ENCODE results near the gene HYPK.
"Not testable (repeated sequence)": the region's sequence is repeated elsewhere in the genome, so short reads cannot be mapped to it uniquely, and the experiment has no call there.

The HYPK gene

GRCh38 chr15:43795197-43795596 is 5.2 kb upstream of the HYPK start:
- in situ Hi-C loops (cut with MboI; ENCODE audit: low sequenced_read_pairs), result no loop called here

GRCh38 chr15:43795997-43796396 is 4.4 kb upstream of the HYPK start:
- in situ Hi-C loops (cut with MboI; ENCODE audit: low sequenced_read_pairs), result no loop called here

GRCh38 chr15:43796566-43796965 is 3.8 kb upstream of the HYPK start:
- in situ Hi-C loops (cut with MboI; ENCODE audit: low sequenced_read_pairs), result no loop called here

- in situ Hi-C loops (cut with MboI; ENCODE audit: low sequenced_read_pairs), result no loop called here
Observed at GRCh38 chr15:43799209-43799944, 1.0 kb upstream of the HYPK start.

DNA sequence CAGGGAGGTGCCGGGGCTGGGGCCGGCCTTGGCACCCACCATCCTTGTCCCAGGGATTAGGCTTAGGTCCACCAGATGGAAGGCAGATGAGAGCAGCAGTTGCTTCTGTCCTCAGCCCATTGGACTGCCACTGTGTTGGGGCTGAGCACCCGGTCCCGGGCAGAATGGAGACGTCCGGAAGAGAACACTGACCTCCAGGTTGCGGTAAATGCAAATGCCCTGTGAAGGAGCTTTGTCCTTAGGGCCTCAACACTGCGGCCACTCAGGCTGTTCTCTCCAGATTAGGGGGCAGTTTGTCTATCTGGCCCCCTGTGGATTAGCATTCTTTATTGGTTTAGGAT is 484 bp upstream of the HYPK start, which contains the start of gene SERINC4:
SERINC4 (minus strand) TSS at position 276 of the 341 bp plus-strand sequence; CDS start at position 42, 234 bp downstream.
- in situ Hi-C loops (cut with MboI; ENCODE audit: low sequenced_read_pairs), result no loop called here

- in situ Hi-C loops (cut with MboI; ENCODE audit: low sequenced_read_pairs), result not testable (repeated sequence)
Observed at GRCh38 chr15:43802676-43803075, 2.3 kb downstream of the HYPK start.

- in situ Hi-C loops (cut with MboI; ENCODE audit: low sequenced_read_pairs), result no loop called here
Observed at GRCh38 chr15:43808435-43808950, 8.1 kb downstream of the HYPK start.

GRCh38 chr15:43808960-43809678 is 8.7 kb downstream of the HYPK start:
- in situ Hi-C loops (cut with MboI; ENCODE audit: low sequenced_read_pairs), result no loop called here

DNA sequence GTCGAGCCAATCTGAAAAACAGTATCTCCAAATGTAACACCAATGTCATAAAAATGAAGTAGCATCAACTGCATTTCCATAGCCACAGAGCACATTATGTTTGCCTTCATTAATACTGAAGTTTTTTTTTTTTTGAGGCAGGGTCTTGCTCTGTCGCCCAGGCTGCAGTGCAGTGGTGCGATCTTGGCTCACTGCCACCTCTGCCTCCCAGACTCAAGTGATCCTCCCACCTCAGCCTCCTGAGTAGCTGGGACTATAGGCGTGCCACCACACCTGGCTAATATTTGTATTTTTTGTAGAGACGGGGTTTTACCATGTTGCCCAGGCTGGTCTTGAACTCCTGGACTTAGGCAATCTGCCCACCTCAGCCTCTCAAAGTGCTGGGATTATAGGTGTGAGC is 14.7 kb downstream of the HYPK start:
- in situ Hi-C loops (cut with MboI; ENCODE audit: low sequenced_read_pairs), result not testable (repeated sequence)

GRCh38 chr15:43821505-43821904 is 21.1 kb downstream of the HYPK start:
- in situ Hi-C loops (cut with MboI; ENCODE audit: low sequenced_read_pairs), result no loop called here

- in situ Hi-C loops (cut with MboI; ENCODE audit: low sequenced_read_pairs), result no loop called here
Observed at GRCh38 chr15:43824302-43825246, 24.2 kb downstream of the HYPK start, which contains the start of gene MFAP1. Gene MFAP1, minus strand, starts transcription at chr15:43824690. Its CDS starts 121 bp downstream, at chr15:43824569.

- in situ Hi-C loops (cut with MboI; ENCODE audit: low sequenced_read_pairs), result not testable (repeated sequence)
Observed at GRCh38 chr15:43825305-43825704, 24.9 kb downstream of the HYPK start.

DNA sequence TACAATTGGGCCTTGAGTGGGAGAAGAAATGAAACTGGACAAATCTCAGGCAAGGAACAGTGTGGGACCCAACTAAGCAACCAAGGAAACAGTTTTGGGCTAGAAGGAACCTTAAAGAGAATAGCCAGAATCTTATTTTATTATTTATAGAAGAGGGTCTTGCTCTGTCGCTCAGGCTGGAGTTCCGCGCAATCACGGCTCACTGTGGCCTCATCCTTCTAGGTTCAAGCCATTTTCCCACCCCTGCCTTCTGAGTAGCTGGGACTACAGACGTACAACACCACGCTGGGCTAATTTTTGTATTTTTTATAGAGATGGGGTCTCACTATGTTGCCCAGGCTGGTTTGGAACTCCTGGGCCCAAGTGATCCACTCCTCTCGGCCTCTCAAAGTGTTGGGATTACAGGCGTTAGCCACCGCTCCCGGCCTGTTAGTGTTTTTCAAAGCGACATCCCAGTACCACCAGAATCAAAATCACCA is 25.7 kb downstream of the HYPK start:
- in situ Hi-C loops (cut with MboI; ENCODE audit: low sequenced_read_pairs), result no loop called here

- in situ Hi-C loops (cut with MboI; ENCODE audit: low sequenced_read_pairs), result no loop called here
Observed at GRCh38 chr15:43826508-43827341, 26.3 kb downstream of the HYPK start, which contains the start of gene WDR76. Gene WDR76, plus strand, starts transcription at chr15:43827002. Its CDS starts 31 bp downstream, at chr15:43827033.

DNA sequence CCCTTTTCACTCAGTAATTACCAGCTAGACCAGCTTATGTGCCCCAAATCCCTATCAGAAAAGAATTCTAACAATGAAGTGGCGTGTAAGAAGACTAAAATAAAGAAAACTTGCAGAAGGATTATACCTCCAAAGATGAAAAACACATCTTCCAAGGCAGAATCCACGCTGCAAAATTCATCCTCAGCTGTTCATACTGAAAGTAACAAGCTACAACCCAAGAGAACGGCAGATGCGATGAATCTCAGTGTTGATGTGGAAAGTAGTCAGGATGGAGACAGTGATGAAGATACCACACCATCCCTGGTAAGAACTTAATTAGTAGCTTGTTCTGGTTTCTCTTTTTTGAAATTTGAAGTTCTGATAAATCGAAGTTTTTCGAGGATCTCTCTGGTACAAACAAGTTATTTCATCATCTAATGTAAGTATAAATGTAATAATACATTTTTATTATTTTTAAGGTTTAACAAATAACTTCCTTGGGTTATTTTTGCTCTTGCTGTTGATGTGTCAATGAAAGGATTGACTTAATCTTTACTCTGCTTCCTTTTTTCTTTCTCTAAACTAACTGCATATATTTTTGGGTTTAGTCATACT is 27.8 kb downstream of the HYPK start:
- in situ Hi-C loops (cut with MboI; ENCODE audit: low sequenced_read_pairs), result no loop called here

GRCh38 chr15:43829951-43830540 is 29.6 kb downstream of the HYPK start:
- in situ Hi-C loops (cut with MboI; ENCODE audit: low sequenced_read_pairs), result not testable (repeated sequence)

DNA sequence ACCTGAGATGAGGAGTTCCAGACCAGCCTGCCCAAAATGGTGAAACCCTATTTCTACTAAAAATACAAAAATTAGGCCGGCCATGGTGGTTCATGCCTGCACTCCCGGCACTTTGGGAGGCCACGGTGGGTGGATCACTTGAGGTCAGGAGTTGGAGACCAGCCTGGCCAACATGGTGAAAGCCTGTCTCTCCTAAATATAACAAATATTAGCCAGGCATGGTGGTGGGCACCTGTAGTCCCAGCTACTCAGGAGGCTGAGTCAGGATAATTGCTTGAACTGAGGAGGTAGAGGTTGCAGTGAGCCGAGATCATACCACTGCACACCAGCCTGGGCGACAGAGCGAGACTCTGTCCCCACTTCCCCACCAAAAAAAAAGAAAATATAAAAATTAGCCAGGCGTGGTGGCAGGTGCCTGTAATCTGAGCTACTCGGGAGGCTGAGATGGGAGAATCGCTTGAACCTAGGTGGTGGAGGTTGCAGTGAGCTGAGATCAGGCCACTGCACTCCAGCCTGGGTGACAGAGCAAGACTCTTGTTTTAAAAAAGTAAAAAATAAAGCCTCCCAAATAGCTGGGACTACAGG is 30.4 kb downstream of the HYPK start:
- in situ Hi-C loops (cut with MboI; ENCODE audit: low sequenced_read_pairs), result not testable (repeated sequence)

- in situ Hi-C loops (cut with MboI; ENCODE audit: low sequenced_read_pairs), result not testable (repeated sequence)
Observed at GRCh38 chr15:43831519-43832052, 31.2 kb downstream of the HYPK start.
